ENCODE measurements around the gene CFAP57. TPM values are rescaled to one million over a fixed set of nuclear protein-coding genes. Genes with fewer than 3 reads are reported as not detected.

CFAP57 gene
- total and polyA plus RNA-seq, 9 of the 15 experiments (the other 6 are each of a cell fraction or from before 2014, with no cell fraction given) = 0.04 to 0.22 (median 0.07) TPM; not detected in 3

DNA sequence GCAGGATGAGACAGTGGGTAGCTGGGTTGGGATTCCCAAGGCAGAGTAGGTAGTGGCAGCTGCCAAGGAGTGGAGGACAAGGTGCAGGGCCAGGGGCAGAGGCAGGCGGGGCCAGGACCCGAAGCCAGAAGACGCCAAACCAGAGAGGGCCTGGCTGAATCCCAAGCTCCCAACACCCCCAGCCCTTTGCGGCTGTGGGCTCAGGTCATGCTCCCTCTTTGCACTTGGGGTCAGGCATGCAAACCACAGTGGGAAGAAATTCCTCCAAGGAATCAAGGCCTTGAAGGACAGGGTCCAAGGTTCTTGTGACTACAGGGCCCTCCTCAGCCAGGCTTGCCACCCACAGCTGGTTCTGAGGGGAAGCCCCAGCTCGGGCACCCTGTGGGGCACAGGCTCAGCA is 107.0 kb downstream of the CFAP57 start:
- Histone ChIP-seq H3K79me2 (ENCODE audit: control insufficient read depth, insufficient read depth, low read length) (no peaks in the 10 kb centered on the region), H2AFZ (ENCODE audit: low read depth, low read length) (no peak overlapping the region), H3K4me3 (no peak overlapping the region), H3K36me3 (ENCODE audit: control insufficient read depth, insufficient read depth, low read length) (no peaks in the 10 kb centered on the region), H3K9ac (ENCODE audit: insufficient read depth in 1 of 2, low read depth in 2 of 2, low read length in 2 of 2) (no peak overlapping the region), H3K9me1 (ENCODE audit: control insufficient read depth, insufficient read depth, low read length) (no peaks in the 10 kb centered on the region), H3K4me2 (ENCODE audit: insufficient read depth, low read length) (no peak overlapping the region), H3K27me3 (ENCODE audit: control insufficient read depth in 2 of 2, insufficient read depth in 2 of 2, low read length in 2 of 2) (peaks cover 46 to 85% of the 10 kb centered on the region in 2 experiments), H4K20me1 (replicated peaks; ENCODE audit: control insufficient read depth, insufficient read depth, low read length) (no peaks in the 10 kb centered on the region; the same call in 1 of the 2 replicates), H3K4me1 (replicated peaks in 1 of 2; ENCODE audit: control insufficient read depth in 2 of 2, insufficient read depth in 2 of 2, low read length in 2 of 2) (peaks cover 0 to 6% of the 10 kb centered on the region in 2 experiments; a peak in 3 of 5 replicates), H3K9me3 (replicated peaks; ENCODE audit: control insufficient read depth, insufficient read depth, low read depth, low read length) (no peaks in the 10 kb centered on the region), H3K27ac (ENCODE audit: extremely low read depth, low read depth, low read length) (no peak overlapping the region)
- in situ Hi-C loops (cut with MboI) = no loop called here
- intact Hi-C loops (cut with micrococcal nuclease) = no loop called here
- ATAC-seq (no peak), DNase-seq (ENCODE audit: extremely low read depth in 1 of 4, low spot score in 3 of 4) (no peak), FAIRE-seq (no peak)
- CTCF ChIA-PET (ENCODE audit: low intra/inter-chr PET ratio) = no interaction called here
- 5% methylated on average over 5 of the region's 5 CpGs for WGBS (ENCODE audit: insufficient coverage, low coverage, missing lambda C conversion rate)
- POLR2A ChIA-PET = interaction anchor here (1.0 kb wide), 1 partner anchor 14 kb away, joined by 3 read pairs; no protein-coding TSS in a partner anchor
- no TSS peak for BruUV-seq (replicated peaks)
- no peak for TF ChIP-seq MTA1 (IDR thresholded peaks at IDR 0.05; ENCODE audit: borderline replicate concordance)
- TF ChIP-seq SMARCE1 (IDR thresholded peaks at IDR 0.05) = no peak
- no peak for TF ChIP-seq CBX8 (IDR thresholded peaks at IDR 0.05; ENCODE audit: borderline replicate concordance, extremely low read depth, low read depth, low read length, poor library complexity, severe bottlenecking)
- no peak for TF ChIP-seq BMI1 (IDR thresholded peaks at IDR 0.05; ENCODE audit: low read length)
- no peak for TF ChIP-seq NFIX (CRISPR knock-in tag; IDR thresholded peaks at IDR 0.05; ENCODE audit: low read depth)
- no peak for TF ChIP-seq GABPB1 (CRISPR knock-in tag; IDR thresholded peaks at IDR 0.05)
- TF ChIP-seq HOMEZ (CRISPR knock-in tag; IDR thresholded peaks at IDR 0.05) = no peak
- TF ChIP-seq MEF2A (IDR thresholded peaks at IDR 0.05; ENCODE audit: control insufficient read depth, low read depth, low read length) = no peak
- TF ChIP-seq TBP (optimal IDR thresholded peaks at IDR 0.05; ENCODE audit: low read depth, low read length) = no peak
- no peak for TF ChIP-seq SOX6 (IDR thresholded peaks at IDR 0.05)
- TF ChIP-seq KDM2B (CRISPR knock-in tag; IDR thresholded peaks at IDR 0.05) = no peak
- TF ChIP-seq ZNF699 (CRISPR knock-in tag; IDR thresholded peaks at IDR 0.05; ENCODE audit: insufficient replicate concordance) = no peak

Data from K562 (cell line).